Neural progenitor cell (in vitro differentiated cells): Measurements from ENCODE around the gene SIGMAR1. TPM values are rescaled to one million over a fixed set of nuclear protein-coding genes. Genes with fewer than 3 reads are reported as not detected.

Source experiments
- DNase-seq: peaks from one replicate; pipeline ENCODE4 v3.0.0-alpha.2; 2016; ENCODE audit warnings: low spot score
- H2AFZ ChIP-seq: fragments of 200-600 bp; sonication (generic); replicated peaks from 2 replicates; pipeline ENCODE4 v1.6.1; 2016; ENCODE audit warnings: antibody characterized with exemption
- H3F3A ChIP-seq: fragments of 200-600 bp; sonication (generic); 2 replicates; pipeline ENCODE4 v1.6.1; 2016; ENCODE audit warnings: antibody characterized with exemption, low read depth
- H3K27ac ChIP-seq: fragments of 200-600 bp; sonication (generic); 2 replicates; pipeline ENCODE4 v1.5.1; 2016; ENCODE audit warnings: mild to moderate bottlenecking
- H3K27me3 ChIP-seq: fragments of 200-600 bp; sonication (generic); 2 replicates; pipeline ENCODE4 v1.6.1; 2016; ENCODE audit warnings: mild to moderate bottlenecking, moderate library complexity
- H3K36me3 ChIP-seq: fragments of 200-600 bp; sonication (generic); 2 replicates; pipeline ENCODE4 v1.5.1; 2016
- H3K4me1 ChIP-seq: fragments of 200-600 bp; sonication (generic); 2 replicates; pipeline ENCODE4 v1.6.1; 2016; ENCODE audit warnings: mixed run types
- H3K4me2 ChIP-seq: fragments of 200-600 bp; sonication (generic); 2 replicates; pipeline ENCODE4 v1.6.1; 2016
- H3K4me3 ChIP-seq: fragments of 200-600 bp; sonication (generic); 2 replicates; pipeline ENCODE4 v1.5.1; 2016
- H3K79me2 ChIP-seq: fragments of 200-600 bp; sonication (generic); 2 replicates; pipeline ENCODE4 v1.6.1; 2016; ENCODE audit warnings: low read depth
- H3K9ac ChIP-seq: fragments of 200-600 bp; sonication (generic); 2 replicates; pipeline ENCODE4 v1.6.1; 2016
- H3K9me3 ChIP-seq: fragments of 200-600 bp; sonication (generic); 2 replicates; pipeline ENCODE4 v1.5.1; 2016; ENCODE audit warnings: low read depth
- H4K20me1 ChIP-seq: fragments of 200-600 bp; sonication (generic); 2 replicates; pipeline ENCODE4 v1.6.1; 2016; ENCODE audit warnings: low read depth
- H3K27ac Mint-ChIP-seq: 3 replicates; pipeline ENCODE4 v1.8.0; 2021; ENCODE audit warnings: mixed read lengths
- H3K27me3 Mint-ChIP-seq: 2 replicates; pipeline ENCODE4 v1.8.0; 2022; ENCODE audit warnings: low read depth, mild to moderate bottlenecking, inconsistent platforms, moderate library complexity, mixed read lengths; ENCODE audit not compliant: insufficient read depth
- H3K36me3 Mint-ChIP-seq: 3 replicates; pipeline ENCODE4 v1.8.0; 2021; ENCODE audit warnings: mixed read lengths
- H3K4me1 Mint-ChIP-seq: 3 replicates; pipeline ENCODE4 v1.8.0; 2021; ENCODE audit warnings: mixed read lengths
- H3K4me3 Mint-ChIP-seq: 3 replicates; pipeline ENCODE4 v1.8.0; 2021; ENCODE audit warnings: mild to moderate bottlenecking, moderate library complexity, mixed read lengths
- H3K9me3 Mint-ChIP-seq: 3 replicates; pipeline ENCODE4 v1.8.0; 2020; ENCODE audit warnings: mixed read lengths
- CTCF ChIP-seq: fragments of 200-600 bp; sonication (generic); IDR thresholded peaks from 2 replicates; pipeline ENCODE4 v1.5.1; 2017; ENCODE audit warnings: antibody characterized with exemption, mild to moderate bottlenecking
- EZH2 ChIP-seq: fragments of 200-600 bp; sonication (generic); IDR thresholded peaks from 2 replicates; pipeline ENCODE4 v1.6.1; 2017; ENCODE audit warnings: antibody characterized with exemption, mild to moderate bottlenecking, moderate library complexity
- EZH2phosphoT487 ChIP-seq: fragments of 200-600 bp; sonication (generic); IDR thresholded peaks from 2 replicates; pipeline ENCODE4 v1.6.1; 2017; ENCODE audit warnings: antibody characterized with exemption
- total RNA-seq: library from RNA; depleted of rRNA; stranded (reverse); fragments of >200 nt; gene quantifications from 2 replicates; pipeline ENCODE4 v1.2.3, GENCODE V29; 2015; ENCODE audit warnings: low replicate concordance

Gene SIGMAR1
- total RNA-seq, 1 donor from 2014 or later, result 37.8 TPM

- peaks cover 6% of the 10 kb centered on the region for H3K4me1 Mint-ChIP-seq
Observed at GRCh38 chr9:34675048-34675714, 37.6 kb upstream of the SIGMAR1 start.

GRCh38 chr9:34674440-34674839 is 36.9 kb upstream of the SIGMAR1 start:
- no peaks in the 10 kb centered on the region for H4K20me1 ChIP-seq

More at GRCh38 chr9:34675048-34675714, 37.6 kb upstream of the SIGMAR1 start:
- Histone ChIP-seq H2AFZ (no peak overlapping the region), H3K79me2 (no peaks in the 10 kb centered on the region), H4K20me1 (no peaks in the 10 kb centered on the region), H3K9me3 (no peaks in the 10 kb centered on the region), H3K27me3 (no peaks in the 10 kb centered on the region), H3K9ac (no peak overlapping the region), H3K4me2 (no peak overlapping the region), H3K27ac (no peak overlapping the region), H3K4me1 (no peaks in the 10 kb centered on the region), H3F3A (no peaks in the 10 kb centered on the region), H3K36me3 (no peaks in the 10 kb centered on the region), H3K4me3 (no peak overlapping the region)
- H3K4me3 Mint-ChIP-seq, result no peak overlapping the region
- H3K9me3 Mint-ChIP-seq, result no peaks in the 10 kb centered on the region
- peak; percentile 91 for DNase-seq
- TF ChIP-seq EZH2phosphoT487, result peak; percentile 27
- TF ChIP-seq CTCF, result peak; percentile 83
- no peak for TF ChIP-seq EZH2
- H3K27ac Mint-ChIP-seq, result no peak overlapping the region
- peaks cover 1% of the 10 kb centered on the region for H3K36me3 Mint-ChIP-seq
- H3K27me3 Mint-ChIP-seq, result peaks cover 7% of the 10 kb centered on the region

GRCh38 chr9:34671307-34671706 is 33.7 kb upstream of the SIGMAR1 start:
- peaks cover 4% of the 10 kb centered on the region for H3K9me3 Mint-ChIP-seq
- peaks cover 19% of the 10 kb centered on the region for H3K36me3 Mint-ChIP-seq
- no peak for DNase-seq
- Histone ChIP-seq H4K20me1 (no peaks in the 10 kb centered on the region), H3K4me3 (no peak overlapping the region), H3K4me1 (peaks cover 3% of the 10 kb centered on the region), H3K27ac (no peak overlapping the region), H3K79me2 (peaks cover 14% of the 10 kb centered on the region), H3K9ac (no peak overlapping the region), H3F3A (no peaks in the 10 kb centered on the region), H3K4me2 (no peak overlapping the region), H2AFZ (no peak overlapping the region), H3K9me3 (no peaks in the 10 kb centered on the region), H3K36me3 (no peaks in the 10 kb centered on the region), H3K27me3 (no peaks in the 10 kb centered on the region)
- peaks cover 2% of the 10 kb centered on the region for H3K27me3 Mint-ChIP-seq
- H3K4me1 Mint-ChIP-seq, result peaks cover 8% of the 10 kb centered on the region
- no peak for TF ChIP-seq CTCF
- TF ChIP-seq EZH2phosphoT487, result no peak
- TF ChIP-seq EZH2, result no peak
- H3K27ac Mint-ChIP-seq, result no peak overlapping the region
- no peak overlapping the region for H3K4me3 Mint-ChIP-seq

More at GRCh38 chr9:34674440-34674839, 36.9 kb upstream of the SIGMAR1 start:
- no peak overlapping the region for H3K27ac ChIP-seq
- no peak overlapping the region for H3K4me2 ChIP-seq
- Mint-ChIP-seq H3K27me3 (peaks cover 7% of the 10 kb centered on the region), H3K4me1 (peaks cover 6% of the 10 kb centered on the region), H3K36me3 (peaks cover 6% of the 10 kb centered on the region), H3K4me3 (no peak overlapping the region), H3K9me3 (no peaks in the 10 kb centered on the region), H3K27ac (no peak overlapping the region)
- TF ChIP-seq EZH2 (no peak), CTCF (no peak), EZH2phosphoT487 (no peak)
- H3K27me3 ChIP-seq, result no peaks in the 10 kb centered on the region
- no peak overlapping the region for H3K4me3 ChIP-seq
- no peak for DNase-seq
- H3K4me1 ChIP-seq, result no peaks in the 10 kb centered on the region
- H2AFZ ChIP-seq, result no peak overlapping the region
- no peaks in the 10 kb centered on the region for H3F3A ChIP-seq
- no peak overlapping the region for H3K9ac ChIP-seq
- H3K36me3 ChIP-seq, result no peaks in the 10 kb centered on the region
- no peaks in the 10 kb centered on the region for H3K9me3 ChIP-seq
- no peaks in the 10 kb centered on the region for H3K79me2 ChIP-seq
